Measurements from ENCODE around the gene NPAS3. TPM values are rescaled to one million over a fixed set of nuclear protein-coding genes. Genes with fewer than 3 reads are reported as not detected.

Gene NPAS3
- total RNA-seq, 2 experiments from 2014 or later = not detected

GRCh38 chr14:33309106-33309505 lies 370.4 kb downstream of the NPAS3 start:
- H3K27me3 Mint-ChIP-seq = peaks cover 2% of the 10 kb centered on the region
- no peaks in the 10 kb centered on the region for H3K9me3 Mint-ChIP-seq
- intact Hi-C loops (cut with micrococcal nuclease) = no loop called here
- no peak for DNase-seq
- CTCF ChIA-PET = no interaction called here
- H3K36me3 Mint-ChIP-seq = no peaks in the 10 kb centered on the region
- no peaks in the 10 kb centered on the region for H3K4me1 Mint-ChIP-seq (ENCODE audit: low read depth)
- POLR2A ChIA-PET = no interaction called here
- no peak overlapping the region for H3K4me3 Mint-ChIP-seq
- no peak overlapping the region for H3K27ac Mint-ChIP-seq

GRCh38 chr14:33315217-33315616 lies 376.5 kb downstream of the NPAS3 start:
- intact Hi-C loops (cut with micrococcal nuclease) = no loop called here
- no peak overlapping the region for H3K27ac Mint-ChIP-seq
- no peak for DNase-seq
- peaks cover 2% of the 10 kb centered on the region for H3K9me3 Mint-ChIP-seq
- H3K36me3 Mint-ChIP-seq = no peaks in the 10 kb centered on the region
- CTCF ChIA-PET = no interaction called here
- no peaks in the 10 kb centered on the region for H3K4me1 Mint-ChIP-seq (ENCODE audit: low read depth)
- POLR2A ChIA-PET = no interaction called here
- H3K27me3 Mint-ChIP-seq = no peaks in the 10 kb centered on the region
- no peak overlapping the region for H3K4me3 Mint-ChIP-seq

- intact Hi-C loops (cut with micrococcal nuclease) = no loop called here
Observed at GRCh38 chr14:33315721-33316120, 377.0 kb downstream of the NPAS3 start.

GRCh38 chr14:33317675-33318074 lies 379.0 kb downstream of the NPAS3 start:
- H3K36me3 Mint-ChIP-seq = no peaks in the 10 kb centered on the region

More at GRCh38 chr14:33315721-33316120, 377.0 kb downstream of the NPAS3 start:
- DNase-seq = no peak
- H3K9me3 Mint-ChIP-seq = peaks cover 2% of the 10 kb centered on the region
- no peaks in the 10 kb centered on the region for H3K4me1 Mint-ChIP-seq (ENCODE audit: low read depth)
- no peaks in the 10 kb centered on the region for H3K27me3 Mint-ChIP-seq
- H3K27ac Mint-ChIP-seq = no peak overlapping the region
- no peaks in the 10 kb centered on the region for H3K36me3 Mint-ChIP-seq
- ChIA-PET CTCF (no interaction called here), POLR2A (no interaction called here)
- H3K4me3 Mint-ChIP-seq = no peak overlapping the region

GRCh38 chr14:33323979-33324378 lies 385.3 kb downstream of the NPAS3 start:
- Mint-ChIP-seq H3K4me1 (ENCODE audit: low read depth) (no peaks in the 10 kb centered on the region), H3K27me3 (no peaks in the 10 kb centered on the region), H3K36me3 (no peaks in the 10 kb centered on the region), H3K27ac (no peak overlapping the region), H3K9me3 (peaks cover 4% of the 10 kb centered on the region), H3K4me3 (no peak overlapping the region)
- CTCF ChIA-PET = no interaction called here
- no peak for DNase-seq
- POLR2A ChIA-PET = no interaction called here
- intact Hi-C loops (cut with micrococcal nuclease) = no loop called here

More at GRCh38 chr14:33317675-33318074, 379.0 kb downstream of the NPAS3 start:
- intact Hi-C loops (cut with micrococcal nuclease) = no loop called here
- peaks cover 6% of the 10 kb centered on the region for H3K9me3 Mint-ChIP-seq
- ChIA-PET POLR2A (no interaction called here), CTCF (no interaction called here)
- H3K27ac Mint-ChIP-seq = no peak overlapping the region
- H3K27me3 Mint-ChIP-seq = no peaks in the 10 kb centered on the region
- no peak for DNase-seq
- no peak overlapping the region for H3K4me3 Mint-ChIP-seq
- no peaks in the 10 kb centered on the region for H3K4me1 Mint-ChIP-seq (ENCODE audit: low read depth)

- no peak overlapping the region for H3K4me3 Mint-ChIP-seq
- ChIA-PET POLR2A (no interaction called here), CTCF (no interaction called here)
- H3K27ac Mint-ChIP-seq = no peak overlapping the region
- no peaks in the 10 kb centered on the region for H3K9me3 Mint-ChIP-seq
- intact Hi-C loops (cut with micrococcal nuclease) = no loop called here
- no peaks in the 10 kb centered on the region for H3K36me3 Mint-ChIP-seq
- H3K27me3 Mint-ChIP-seq = no peaks in the 10 kb centered on the region
- H3K4me1 Mint-ChIP-seq (ENCODE audit: low read depth) = no peaks in the 10 kb centered on the region
- no peak for DNase-seq
Observed at GRCh38 chr14:33331176-33331949, 392.7 kb downstream of the NPAS3 start.

GRCh38 chr14:33332497-33332896 lies 393.8 kb downstream of the NPAS3 start:
- H3K4me3 Mint-ChIP-seq = no peak overlapping the region
- peaks cover 4% of the 10 kb centered on the region for H3K9me3 Mint-ChIP-seq
- intact Hi-C loops (cut with micrococcal nuclease) = no loop called here
- H3K27me3 Mint-ChIP-seq = no peaks in the 10 kb centered on the region
- ChIA-PET POLR2A (no interaction called here), CTCF (no interaction called here)
- no peaks in the 10 kb centered on the region for H3K4me1 Mint-ChIP-seq (ENCODE audit: low read depth)
- H3K27ac Mint-ChIP-seq = no peak overlapping the region
- no peak for DNase-seq
- H3K36me3 Mint-ChIP-seq = no peaks in the 10 kb centered on the region

- ChIA-PET CTCF (no interaction called here), POLR2A (no interaction called here)
- H3K36me3 Mint-ChIP-seq = no peaks in the 10 kb centered on the region
- H3K9me3 Mint-ChIP-seq = peaks cover 4% of the 10 kb centered on the region
- H3K27ac Mint-ChIP-seq = no peak overlapping the region
- no peaks in the 10 kb centered on the region for H3K27me3 Mint-ChIP-seq
- DNase-seq = no peak
- intact Hi-C loops (cut with micrococcal nuclease) = no loop called here
- H3K4me3 Mint-ChIP-seq = no peak overlapping the region
- H3K4me1 Mint-ChIP-seq (ENCODE audit: low read depth) = no peaks in the 10 kb centered on the region
Observed at GRCh38 chr14:33335366-33335765, 396.7 kb downstream of the NPAS3 start.

- no peak overlapping the region for H3K27ac Mint-ChIP-seq
- ChIA-PET CTCF (no interaction called here), POLR2A (no interaction called here)
- no peak overlapping the region for H3K4me3 Mint-ChIP-seq
- DNase-seq = no peak
- H3K36me3 Mint-ChIP-seq = no peaks in the 10 kb centered on the region
- H3K27me3 Mint-ChIP-seq = no peaks in the 10 kb centered on the region
- intact Hi-C loops (cut with micrococcal nuclease) = no loop called here
- no peaks in the 10 kb centered on the region for H3K4me1 Mint-ChIP-seq (ENCODE audit: low read depth)
- no peaks in the 10 kb centered on the region for H3K9me3 Mint-ChIP-seq
Observed at GRCh38 chr14:33342299-33342974, 403.8 kb downstream of the NPAS3 start.

- CTCF ChIA-PET = no interaction called here
- intact Hi-C loops (cut with micrococcal nuclease) = no loop called here
- Mint-ChIP-seq H3K27me3 (no peaks in the 10 kb centered on the region), H3K4me3 (no peak overlapping the region), H3K27ac (no peak overlapping the region), H3K4me1 (ENCODE audit: low read depth) (no peaks in the 10 kb centered on the region), H3K9me3 (no peaks in the 10 kb centered on the region), H3K36me3 (no peaks in the 10 kb centered on the region)
- no peak for DNase-seq
- POLR2A ChIA-PET = no interaction called here
Observed at GRCh38 chr14:33343016-33343415, 404.3 kb downstream of the NPAS3 start.

GRCh38 chr14:33347796-33348195 lies 409.1 kb downstream of the NPAS3 start:
- no peak overlapping the region for H3K27ac Mint-ChIP-seq
- no peaks in the 10 kb centered on the region for H3K27me3 Mint-ChIP-seq
- no peaks in the 10 kb centered on the region for H3K4me1 Mint-ChIP-seq (ENCODE audit: low read depth)
- ChIA-PET CTCF (no interaction called here), POLR2A (no interaction called here)
- no peak for DNase-seq
- H3K4me3 Mint-ChIP-seq = no peak overlapping the region
- no peaks in the 10 kb centered on the region for H3K9me3 Mint-ChIP-seq
- intact Hi-C loops (cut with micrococcal nuclease) = no loop called here
- no peaks in the 10 kb centered on the region for H3K36me3 Mint-ChIP-seq

GRCh38 chr14:33348510-33348909 lies 409.8 kb downstream of the NPAS3 start:
- Mint-ChIP-seq H3K4me1 (ENCODE audit: low read depth) (no peaks in the 10 kb centered on the region), H3K9me3 (no peaks in the 10 kb centered on the region), H3K36me3 (no peaks in the 10 kb centered on the region), H3K27me3 (no peaks in the 10 kb centered on the region), H3K4me3 (no peak overlapping the region), H3K27ac (no peak overlapping the region)
- intact Hi-C loops (cut with micrococcal nuclease) = no loop called here
- CTCF ChIA-PET = no interaction called here
- POLR2A ChIA-PET = no interaction called here
- no peak for DNase-seq

- POLR2A ChIA-PET = no interaction called here
Observed at GRCh38 chr14:33349871-33350270, 411.2 kb downstream of the NPAS3 start.

More at GRCh38 chr14:33349871-33350270, 411.2 kb downstream of the NPAS3 start:
- no peaks in the 10 kb centered on the region for H3K4me1 Mint-ChIP-seq (ENCODE audit: low read depth)
- no peak overlapping the region for H3K4me3 Mint-ChIP-seq
- H3K27ac Mint-ChIP-seq = no peak overlapping the region
- intact Hi-C loops (cut with micrococcal nuclease) = no loop called here
- no peaks in the 10 kb centered on the region for H3K9me3 Mint-ChIP-seq
- H3K36me3 Mint-ChIP-seq = no peaks in the 10 kb centered on the region
- no peaks in the 10 kb centered on the region for H3K27me3 Mint-ChIP-seq
- CTCF ChIA-PET = no interaction called here
- no peak for DNase-seq

Measured in activated CD4-positive, alpha-beta memory T cell treated with anti-CD3 and anti-CD28 coated beads for 36 hours (primary cell).